ENCODE measurements around the gene ZBTB46. TPM values are rescaled to one million over a fixed set of nuclear protein-coding genes. Genes with fewer than 3 reads are reported as not detected.
"Not testable (repeated sequence)": the region's sequence is repeated elsewhere in the genome, so short reads cannot be mapped to it uniquely, and the experiment has no call there.

ZBTB46 gene
- total RNA-seq, 1 donor from 2014 or later, result 1.1 TPM

GRCh38 chr20:63778034-63778752 lies 52.9 kb downstream of the ZBTB46 start:
- H3K27ac Mint-ChIP-seq, result no peak overlapping the region
- intact Hi-C loops (cut with micrococcal nuclease), result no loop called here
- DNase-seq (ENCODE audit: low spot score), result no peak
- no peaks in the 10 kb centered on the region for H3K9me3 Mint-ChIP-seq
- H3K4me3 Mint-ChIP-seq, result no peak overlapping the region
- peaks cover 7% of the 10 kb centered on the region for H3K4me1 Mint-ChIP-seq (ENCODE audit: low read depth)
- peaks cover 3% of the 10 kb centered on the region for H3K27me3 Mint-ChIP-seq (ENCODE audit: insufficient read depth)
- no peaks in the 10 kb centered on the region for H3K36me3 Mint-ChIP-seq (ENCODE audit: low read depth)

GRCh38 chr20:63777614-63778013 lies 53.5 kb downstream of the ZBTB46 start:
- no peaks in the 10 kb centered on the region for H3K9me3 Mint-ChIP-seq
- peaks cover 3% of the 10 kb centered on the region for H3K27me3 Mint-ChIP-seq (ENCODE audit: insufficient read depth)
- DNase-seq (ENCODE audit: low spot score), result no peak
- no peak overlapping the region for H3K27ac Mint-ChIP-seq
- intact Hi-C loops (cut with micrococcal nuclease), result no loop called here
- H3K36me3 Mint-ChIP-seq (ENCODE audit: low read depth), result no peaks in the 10 kb centered on the region
- H3K4me1 Mint-ChIP-seq (ENCODE audit: low read depth), result peaks cover 6% of the 10 kb centered on the region
- no peak overlapping the region for H3K4me3 Mint-ChIP-seq

DNA sequence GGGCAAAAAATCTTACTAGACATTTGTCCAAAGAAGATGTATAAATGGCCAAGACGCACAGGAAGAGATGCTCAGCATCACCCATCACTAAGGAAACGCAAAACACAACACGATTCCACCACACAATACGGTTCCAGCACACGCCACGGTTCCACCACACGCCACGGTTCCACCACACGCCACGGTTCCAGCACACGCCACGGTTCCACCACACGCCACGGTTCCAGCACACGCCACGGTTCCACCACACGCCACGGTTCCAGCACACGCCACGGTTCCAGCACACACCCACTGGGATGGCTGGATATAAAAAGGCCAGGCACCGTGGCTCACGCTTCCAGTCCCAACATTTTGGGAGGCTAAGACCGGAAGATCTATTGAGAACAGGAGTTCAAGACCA lies 54.2 kb downstream of the ZBTB46 start:
- DNase-seq (ENCODE audit: low spot score); H3K27ac Mint-ChIP-seq; H3K4me3 Mint-ChIP-seq; intact Hi-C loops (cut with micrococcal nuclease); H3K9me3 Mint-ChIP-seq; H3K27me3 Mint-ChIP-seq (ENCODE audit: insufficient read depth); H3K4me1 Mint-ChIP-seq (ENCODE audit: low read depth); H3K36me3 Mint-ChIP-seq (ENCODE audit: low read depth): not testable (repeated sequence)

- peaks cover 3% of the 10 kb centered on the region for H3K27me3 Mint-ChIP-seq (ENCODE audit: insufficient read depth)
- intact Hi-C loops (cut with micrococcal nuclease), result no loop called here
- H3K4me1 Mint-ChIP-seq (ENCODE audit: low read depth), result no peaks in the 10 kb centered on the region
- H3K36me3 Mint-ChIP-seq (ENCODE audit: low read depth), result no peaks in the 10 kb centered on the region
- H3K27ac Mint-ChIP-seq, result no peak overlapping the region
- no peaks in the 10 kb centered on the region for H3K9me3 Mint-ChIP-seq
- H3K4me3 Mint-ChIP-seq, result no peak overlapping the region
- DNase-seq (ENCODE audit: low spot score), result no peak
Measured at GRCh38 chr20:63775096-63775978, 55.7 kb downstream of the ZBTB46 start.

DNA sequence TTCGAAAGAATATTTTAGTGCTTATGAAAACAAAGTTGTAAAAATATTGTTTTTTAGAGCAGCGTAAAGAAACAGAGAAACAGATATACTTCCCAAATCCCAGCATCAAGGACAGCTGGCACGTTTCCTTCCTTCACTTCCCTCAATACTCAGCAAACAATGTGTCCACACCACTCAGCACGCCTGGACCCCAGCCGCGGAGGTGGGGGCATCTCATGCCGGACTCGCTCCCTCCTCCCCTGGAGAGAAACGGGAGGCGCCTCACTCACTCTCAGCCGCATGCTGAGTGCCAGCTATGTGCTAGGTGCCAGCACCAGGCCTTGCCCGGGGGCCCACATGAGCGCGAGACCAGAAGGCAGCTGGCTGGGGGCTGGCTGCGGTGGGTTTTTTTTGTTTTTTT lies 56.8 kb downstream of the ZBTB46 start:
- DNase-seq (ENCODE audit: low spot score), result no peak
- H3K4me3 Mint-ChIP-seq, result no peak overlapping the region

DNA sequence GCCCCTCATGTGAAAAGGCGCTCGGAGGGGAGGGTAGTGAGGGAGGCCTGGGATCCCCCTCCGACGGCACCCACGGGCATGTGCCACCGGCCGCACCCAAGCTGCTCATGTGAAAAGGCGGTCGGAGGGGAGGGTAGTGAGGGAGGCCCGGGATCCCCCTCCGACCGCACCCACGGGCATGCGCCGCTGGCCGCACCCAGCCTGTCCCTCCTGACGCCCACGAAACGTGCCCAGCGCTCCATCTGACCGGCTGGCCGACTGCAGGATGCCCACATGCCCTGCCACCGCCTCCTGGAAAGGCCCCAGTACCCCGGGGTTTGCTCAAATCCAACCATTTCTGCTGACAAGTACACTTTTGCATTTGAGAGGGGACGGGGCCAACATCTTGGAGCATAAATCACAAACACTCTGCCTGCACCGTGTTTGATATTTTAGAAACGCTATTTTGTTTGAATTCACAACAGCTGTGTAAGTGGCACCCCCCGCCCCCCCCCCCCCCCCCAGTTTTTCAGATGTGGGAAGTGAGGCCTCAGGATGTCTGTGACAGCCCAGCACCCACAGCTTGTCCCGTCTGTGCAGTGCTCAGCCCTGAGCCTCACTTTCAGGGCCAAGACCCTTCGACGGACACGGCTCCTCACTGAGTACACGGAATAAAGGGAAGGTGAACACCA lies 57.4 kb downstream of the ZBTB46 start:
- Mint-ChIP-seq H3K9me3 (no peaks in the 10 kb centered on the region), H3K27ac (no peak overlapping the region), H3K27me3 (ENCODE audit: insufficient read depth) (peaks cover 4% of the 10 kb centered on the region), H3K4me1 (ENCODE audit: low read depth) (no peaks in the 10 kb centered on the region), H3K4me3 (no peak overlapping the region), H3K36me3 (ENCODE audit: low read depth) (no peaks in the 10 kb centered on the region)
- no peak for DNase-seq (ENCODE audit: low spot score)
- intact Hi-C loops (cut with micrococcal nuclease), result no loop called here

More for the DNA sequence above, 56.8 kb downstream of the ZBTB46 start:
- Mint-ChIP-seq H3K27me3 (ENCODE audit: insufficient read depth) (peaks cover 4% of the 10 kb centered on the region), H3K9me3 (no peaks in the 10 kb centered on the region), H3K27ac (no peak overlapping the region), H3K4me1 (ENCODE audit: low read depth) (no peaks in the 10 kb centered on the region), H3K36me3 (ENCODE audit: low read depth) (no peaks in the 10 kb centered on the region)
- intact Hi-C loops (cut with micrococcal nuclease), result no loop called here

GRCh38 chr20:63772781-63773518 lies 58.1 kb downstream of the ZBTB46 start:
- no peak overlapping the region for H3K27ac Mint-ChIP-seq

DNA sequence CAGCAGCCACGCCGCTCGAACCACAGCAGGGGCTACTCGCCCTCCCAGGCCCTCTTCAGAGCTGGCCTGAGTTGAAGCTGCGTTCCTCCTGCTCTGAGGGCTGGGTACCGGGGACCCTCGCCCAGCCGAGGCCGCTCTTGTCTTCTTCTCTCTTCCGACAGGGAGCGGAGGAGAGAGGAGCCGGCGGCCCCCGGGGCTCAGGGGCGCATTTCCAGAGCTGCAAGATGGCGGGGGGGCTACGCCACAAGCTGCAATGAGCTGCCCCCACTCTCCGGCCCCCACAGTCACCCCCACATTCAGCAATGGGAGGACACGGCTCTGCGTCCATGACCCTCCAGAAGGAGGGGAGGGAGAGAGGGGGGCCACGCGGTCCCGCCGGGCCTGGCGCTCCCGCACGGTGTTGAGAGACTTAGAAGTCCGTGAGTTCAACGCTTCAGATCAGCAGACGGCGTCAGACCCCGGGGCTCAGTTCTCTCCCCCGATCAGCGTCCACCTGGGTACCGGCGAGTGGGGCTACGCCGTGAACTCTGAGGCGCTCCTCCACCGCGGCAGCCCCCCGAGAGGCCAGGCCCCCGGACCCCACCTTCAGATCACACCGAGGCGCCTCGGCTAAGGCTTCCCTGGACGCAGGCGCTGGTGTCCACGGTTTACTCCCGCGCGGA lies 59.9 kb downstream of the ZBTB46 start:
- no peak for DNase-seq (ENCODE audit: low spot score)
- Mint-ChIP-seq H3K27me3 (ENCODE audit: insufficient read depth) (peaks cover 4% of the 10 kb centered on the region), H3K4me3 (no peak overlapping the region), H3K4me1 (ENCODE audit: low read depth) (no peaks in the 10 kb centered on the region), H3K27ac (no peak overlapping the region), H3K36me3 (ENCODE audit: low read depth) (no peaks in the 10 kb centered on the region), H3K9me3 (no peaks in the 10 kb centered on the region)
- intact Hi-C loops (cut with micrococcal nuclease), result no loop called here

More at GRCh38 chr20:63772781-63773518, 58.1 kb downstream of the ZBTB46 start:
- Mint-ChIP-seq H3K4me3 (no peak overlapping the region), H3K4me1 (ENCODE audit: low read depth) (no peaks in the 10 kb centered on the region), H3K27me3 (ENCODE audit: insufficient read depth) (peaks cover 4% of the 10 kb centered on the region), H3K36me3 (ENCODE audit: low read depth) (no peaks in the 10 kb centered on the region), H3K9me3 (no peaks in the 10 kb centered on the region)
- intact Hi-C loops (cut with micrococcal nuclease), result no loop called here
- DNase-seq (ENCODE audit: low spot score), result no peak

DNA sequence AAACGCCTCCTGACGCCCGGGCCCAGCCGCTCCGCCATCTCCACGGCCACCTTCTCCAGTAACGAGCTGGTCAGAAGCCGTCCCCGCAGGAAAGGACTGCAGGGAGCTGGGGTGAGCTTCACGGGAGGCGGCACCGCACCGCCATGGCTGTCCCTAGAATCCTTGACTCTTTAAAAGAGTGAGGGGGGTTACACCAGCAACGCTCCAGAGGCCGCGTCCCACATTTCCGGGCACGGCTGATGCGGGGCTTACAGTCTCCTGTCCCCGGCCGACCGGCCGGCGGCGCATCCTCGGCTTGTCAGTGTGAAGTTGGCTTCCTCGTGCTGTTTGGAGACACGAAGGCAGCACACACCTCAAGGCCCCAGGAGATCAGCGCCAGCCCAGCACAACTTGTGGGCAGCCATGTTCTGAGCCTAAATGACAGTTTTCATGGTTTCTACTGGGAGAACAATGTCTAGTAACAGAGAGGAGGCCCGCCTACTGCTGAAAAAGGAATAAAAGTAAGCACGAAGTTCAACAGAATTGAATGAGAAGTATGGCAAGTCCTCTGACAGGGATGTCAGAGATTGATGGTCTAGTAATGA lies 61.1 kb downstream of the ZBTB46 start:
- intact Hi-C loops (cut with micrococcal nuclease), result no loop called here
- Mint-ChIP-seq H3K9me3 (no peaks in the 10 kb centered on the region), H3K4me1 (ENCODE audit: low read depth) (no peaks in the 10 kb centered on the region), H3K36me3 (ENCODE audit: low read depth) (no peaks in the 10 kb centered on the region), H3K27me3 (ENCODE audit: insufficient read depth) (peaks cover 4% of the 10 kb centered on the region), H3K4me3 (no peak overlapping the region), H3K27ac (no peak overlapping the region)
- DNase-seq (ENCODE audit: low spot score), result no peak

DNA sequence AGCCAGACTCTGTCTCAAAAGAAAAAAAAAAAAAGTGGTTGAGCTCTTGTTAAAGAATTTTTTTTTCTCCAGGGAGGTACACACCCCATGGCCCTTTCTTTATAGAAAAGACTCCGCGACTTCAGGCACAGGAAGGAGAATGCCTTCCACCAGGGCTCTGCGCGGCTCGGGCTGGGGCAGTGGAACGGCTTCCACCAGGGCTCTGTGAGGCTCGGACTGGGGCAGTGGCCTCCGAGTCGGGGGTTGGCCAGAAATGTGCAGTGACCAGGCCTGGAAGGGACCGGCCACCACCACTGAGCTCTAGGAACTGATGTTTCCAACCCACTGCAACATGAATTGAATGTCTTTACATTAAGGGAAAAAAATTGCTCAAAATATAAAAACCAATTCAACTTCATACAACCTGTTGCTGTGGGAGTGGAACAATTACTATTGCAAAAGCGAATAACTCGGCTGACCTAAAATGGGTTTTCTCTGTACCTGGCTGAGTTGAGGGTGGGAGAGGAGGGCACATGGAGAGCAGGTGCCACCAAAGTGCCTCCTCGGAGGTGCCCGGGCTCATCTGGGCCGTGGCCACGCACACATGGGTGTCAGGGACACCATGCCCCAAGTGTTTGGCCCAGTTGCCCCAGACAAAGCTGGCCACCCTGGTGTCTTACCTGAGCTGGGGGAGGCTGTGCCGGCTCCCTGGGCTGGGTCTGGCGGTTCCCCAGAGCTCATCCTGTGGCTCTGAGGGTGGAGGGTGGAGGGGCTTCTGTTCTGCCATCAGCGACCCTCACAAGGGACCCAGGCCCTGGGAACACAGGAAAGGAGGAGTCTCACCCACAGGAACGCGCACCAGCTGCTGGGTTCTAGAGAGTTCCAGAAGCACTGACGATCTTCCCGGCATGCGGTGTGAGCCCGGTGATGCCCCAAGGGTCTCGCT lies 62.2 kb downstream of the ZBTB46 start:
- intact Hi-C loops (cut with micrococcal nuclease), result no loop called here
- H3K9me3 Mint-ChIP-seq, result no peaks in the 10 kb centered on the region
- no peak overlapping the region for H3K4me3 Mint-ChIP-seq
- DNase-seq (ENCODE audit: low spot score), result no peak
- H3K36me3 Mint-ChIP-seq (ENCODE audit: low read depth), result no peaks in the 10 kb centered on the region
- H3K4me1 Mint-ChIP-seq (ENCODE audit: low read depth), result no peaks in the 10 kb centered on the region
- H3K27me3 Mint-ChIP-seq (ENCODE audit: insufficient read depth), result peaks cover 4% of the 10 kb centered on the region
- H3K27ac Mint-ChIP-seq, result no peak overlapping the region

- Mint-ChIP-seq H3K9me3 (no peaks in the 10 kb centered on the region), H3K27me3 (ENCODE audit: insufficient read depth) (peaks cover 4% of the 10 kb centered on the region), H3K36me3 (ENCODE audit: low read depth) (no peaks in the 10 kb centered on the region), H3K27ac (no peak overlapping the region), H3K4me3 (no peak overlapping the region), H3K4me1 (ENCODE audit: low read depth) (no peaks in the 10 kb centered on the region)
- intact Hi-C loops (cut with micrococcal nuclease), result no loop called here
- DNase-seq (ENCODE audit: low spot score), result no peak
Measured at GRCh38 chr20:63767886-63768285, 63.2 kb downstream of the ZBTB46 start.

All from activated T-helper 1 cell treated with anti-CD3 and anti-CD28 coated beads, Interleukin-12 subunit alpha, Interleukin-12 subunit beta, Interleukin-2, Interleukin-4 antibody, amounts not matched to agents 30 ng/mL and 10 ng/mL and 1 ng/mL, durations not matched to agents 14 hours and 24 hours and 36 hours (primary cell).